HepG2 (cell line): ENCODE results near the gene DHX58. TPM values are rescaled to one million over a fixed set of nuclear protein-coding genes. Genes with fewer than 3 reads are reported as not detected.
A peak's percentile ranks its signal among the peaks of the same experiment; 100 is the strongest.

Experiments
- ATAC-seq: fragments of 200-7000 bp; cut with Tn5 transposase; 3 replicates; pipeline ENCODE4 v1.9.1; 2020; ENCODE audit warnings: mild to moderate bottlenecking, moderate library complexity
- BruUV-seq: library from RNA; stranded (reverse); fragments of 400-500 nt; replicated peaks from 2 replicates; lab custom pipeline; 2021; lab: Mats Ljungman, UMichigan
- CTCF ChIA-PET: fragments of 300-600 bp; formaldehyde crosslinking; extraction: SDS; loops from one replicate; lab custom pipeline; 2021; ENCODE audit warnings: low total read pairs, inconsistent platforms, low intra/inter-chr PET ratio; lab: Yijun Ruan, JAX
- POLR2A ChIA-PET: fragments of 350-600 bp; sonication (Branson Sonifier 250); formaldehyde crosslinking; loops from one replicate; lab custom pipeline; 2020; ENCODE audit warnings: antibody characterized with exemption, inconsistent platforms; lab: Yijun Ruan, JAX
- DNase-seq: peaks from one replicate; pipeline ENCODE4 v3.0.0-alpha.2; 2015; ENCODE audit warnings: low spot score
- FAIRE-seq: peaks from 3 replicates; lab custom pipeline; 2011; peaks lifted over from hg19 to GRCh38; lab: Jason Lieb, UNC
- H2AFZ ChIP-seq: one replicate; pipeline ENCODE4 v1.6.1; 2011; ENCODE audit warnings: low read length, inconsistent platforms
- H3K27ac ChIP-seq: fragments of 300-600 bp; 3 replicates; pipeline ENCODE4 v1.8.0; 2011; ENCODE audit warnings: mixed run types, mild to moderate bottlenecking, mixed read lengths, low read length, inconsistent platforms; ENCODE audit not compliant: insufficient read depth; ENCODE audit errors: extremely low read length
- H3K27me3 ChIP-seq, 2 experiments: fragments of 200-600 bp in 1 of 2; 2 replicates in 1 of 2; 3 replicates in 1 of 2; pipeline versions ENCODE4 v1.6.0 to v1.8.0; 2011; ENCODE audit warnings: low read length in 2 of 2, mild to moderate bottlenecking in 2 of 2, moderate library complexity in 2 of 2, inconsistent platforms in 1 of 2; ENCODE audit not compliant: insufficient read depth in 2 of 2, control insufficient read depth in 1 of 2
- H3K36me3 ChIP-seq, 2 experiments: fragments of 200-600 bp in 1 of 2; replicated peaks in 1 of 2; 2 replicates in 1 of 2; 3 replicates in 1 of 2; pipeline versions ENCODE4 v1.5.1 to v1.8.0; 2011; ENCODE audit warnings: low read length in 2 of 2, inconsistent platforms in 1 of 2; ENCODE audit not compliant: insufficient read depth in 2 of 2, control insufficient read depth in 1 of 2
- H3K4me1 ChIP-seq: 2 replicates; pipeline ENCODE4 v1.5.1; 2012; ENCODE audit warnings: low read length, inconsistent platforms; ENCODE audit not compliant: insufficient read depth
- H3K4me2 ChIP-seq: 2 replicates; pipeline ENCODE4 v1.6.0; 2011; ENCODE audit warnings: low read depth, low read length, inconsistent platforms
- H3K4me3 ChIP-seq, 3 experiments: fragments of 200-600 bp in 1 of 3; sonication (generic), shearing (Covaris generic) in 1 of 3; replicated peaks in 1 of 3; 2 replicates each; pipeline ENCODE4 v1.5.1; 2011 to 2016; ENCODE audit warnings: low read length in 3 of 3, inconsistent platforms in 2 of 3, low read depth in 2 of 3, mild to moderate bottlenecking in 2 of 3, control low read depth in 1 of 3, mixed read lengths in 1 of 3; ENCODE audit not compliant: insufficient read depth in 1 of 3
- H3K79me2 ChIP-seq: one replicate; pipeline ENCODE4 v1.6.1; 2011; ENCODE audit warnings: low read length, inconsistent platforms; ENCODE audit not compliant: insufficient read depth
- H3K9ac ChIP-seq: 2 replicates; pipeline ENCODE4 v1.6.0; 2011; ENCODE audit warnings: mild to moderate bottlenecking, low read depth, low read length, inconsistent platforms; ENCODE audit not compliant: insufficient read depth
- H3K9me3 ChIP-seq: 2 replicates; pipeline ENCODE4 v1.5.1; 2012; ENCODE audit warnings: mild to moderate bottlenecking, low read length
- H4K20me1 ChIP-seq: 2 replicates; pipeline ENCODE4 v1.6.0; 2011; ENCODE audit warnings: inconsistent platforms, mild to moderate bottlenecking, low read length, moderate library complexity; ENCODE audit not compliant: insufficient read depth
- AHDC1 ChIP-seq: sonication (generic); formaldehyde crosslinking; IDR thresholded peaks from 2 replicates; pipeline ENCODE4 v1.5.1; 2020; ENCODE audit warnings: mild to moderate bottlenecking, missing genetic modification reagents, borderline replicate concordance
- HDAC2 ChIP-seq: sonication (generic); formaldehyde crosslinking; IDR thresholded peaks from 2 replicates; pipeline ENCODE4 v1.4.0; 2020; ENCODE audit warnings: missing genetic modification reagents
- NFE2L1 ChIP-seq: sonication (generic); formaldehyde crosslinking; IDR thresholded peaks from 2 replicates; pipeline ENCODE4 v1.4.0; 2020; ENCODE audit warnings: missing genetic modification reagents, mild to moderate bottlenecking, borderline replicate concordance
- PHF20 ChIP-seq: sonication (generic); formaldehyde crosslinking; IDR thresholded peaks from 2 replicates; pipeline ENCODE4 v1.5.0; 2020; ENCODE audit warnings: mild to moderate bottlenecking, missing genetic modification reagents
- ZBTB40 ChIP-seq, 2 experiments: fragments of 450-650 bp in 1 of 2; sonication (generic) in 1 of 2; formaldehyde crosslinking in 1 of 2; IDR thresholded peaks; 2 replicates each; pipeline versions ENCODE4 v1.6.1 to v1.8.0; 2016 to 2022; ENCODE audit warnings: antibody characterized with exemption in 1 of 2, mild to moderate bottlenecking in 1 of 2, missing genetic modification reagents in 1 of 2
- WGBS: methylation state at CpG from one replicate; pipeline ENCODE4 v1.1.6; 2017; ENCODE audit warnings: low lambda C conversion rate; 5-methylcytosine and 5-hydroxymethylcytosine counted together
- in situ Hi-C: cut with HindIII; loops from 2 replicates; pipeline ENCODE4 v1.10.0; 2017; ENCODE audit warnings: low pct_unique_long_range_greater_than_20kb; ENCODE audit not compliant: extremely low pct_ligation_motif_present
- intact Hi-C: fragments of 100-400 bp; cut with micrococcal nuclease; formaldehyde crosslinking; loops from one replicate; pipeline ENCODE4 v1.10.0; 2022; ENCODE audit not compliant: unreplicated experiment
- polyA plus RNA-seq, 8 experiments: library from polyadenylated mRNA; depleted of rRNA in 3 of 8; stranded (reverse) in 7 of 8; unstranded in 1 of 8; fragments of >200 nt; fragmentation: Illumina TruSeq in 4 of 8; extraction: Trizol in 4 of 8; gene quantifications; 2 replicates each; pipeline versions ENCODE4 v1.2.1 to v1.2.3, GENCODE V29; 2011 to 2016; ENCODE audit warnings: low read depth in 4 of 8, missing spikeins in 1 of 8, mixed read lengths in 1 of 8; ENCODE audit not compliant: insufficient read depth in 1 of 8
- total RNA-seq, 5 experiments: library from RNA; depleted of rRNA; stranded (reverse); fragments of >200 nt; fragmentation: Illumina TruSeq; extraction: Trizol; gene quantifications; 2 replicates each; pipeline ENCODE4 v1.2.3, GENCODE V29; 2016; ENCODE audit warnings: low read depth in 1 of 5

Gene DHX58
- total and polyA plus RNA-seq, 2 of the 13 experiments (the other 11 are each of a cell fraction or from before 2014, with no cell fraction given), result 6.7 to 7.8 TPM

DNA sequence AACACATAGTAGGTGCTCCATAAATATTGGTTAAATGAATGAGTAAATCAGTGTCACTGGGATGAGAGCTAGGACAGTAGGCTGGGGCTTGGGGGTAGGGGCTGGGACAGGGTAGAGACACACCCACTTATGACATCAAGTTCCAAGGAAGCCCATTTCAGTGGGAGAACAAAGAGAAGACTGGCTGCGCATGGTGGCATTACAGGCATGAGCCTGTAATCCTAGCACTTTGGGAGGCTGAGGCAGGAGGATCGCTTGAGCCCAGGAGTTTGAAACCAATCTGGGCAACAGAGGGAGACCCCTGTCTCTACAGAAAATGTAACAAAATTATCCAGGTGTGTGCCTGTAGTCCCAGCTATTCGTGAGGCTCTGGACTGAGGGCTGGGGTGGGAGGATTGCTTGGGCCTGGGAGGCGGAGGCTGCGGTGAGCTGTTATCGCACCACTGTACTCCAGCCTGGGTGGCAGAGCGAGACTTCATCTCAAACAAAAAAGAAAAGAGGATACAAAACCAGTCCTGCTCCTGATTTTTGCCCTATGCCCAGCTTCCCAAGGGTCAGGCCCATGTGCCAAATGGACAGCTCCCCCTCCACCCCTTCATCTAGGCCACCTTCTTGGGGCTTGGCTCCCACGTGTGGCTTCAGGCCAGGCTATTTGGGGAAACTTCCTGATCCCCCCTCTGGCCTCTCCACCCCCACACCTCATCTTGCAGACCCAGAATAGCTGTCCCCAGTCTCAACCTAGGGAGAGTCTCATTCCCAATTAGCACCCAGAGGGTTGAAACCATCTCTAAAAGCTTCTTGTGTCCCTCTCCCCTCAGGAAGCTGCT is 21.3 kb downstream of the DHX58 start (continued):
- TF ChIP-seq AHDC1 (CRISPR knock-in tag) (no peak), HDAC2 (CRISPR knock-in tag) (no peak)

GRCh38 chr17:42088736-42089135 is 23.8 kb downstream of the DHX58 start:
- no peak overlapping the region for H2AFZ ChIP-seq
- no TSS peak for BruUV-seq
- ATAC-seq (peak; percentile 10), DNase-seq (no peak), FAIRE-seq (no peak)
- no peaks in the 10 kb centered on the region for H3K79me2 ChIP-seq
- in situ Hi-C loops, result no loop called here
- H3K27me3 ChIP-seq, result 0 out of 5 replicates have a peak, but pooled peaks cover 0 to 3% of the 10 kb centered on the region in 2 experiments
- 65% methylated on average over 7 of the region's 8 CpGs for WGBS
- H3K9me3 ChIP-seq, result no peaks in the 10 kb centered on the region
- H3K4me3 ChIP-seq, result peak overlapping the region in 1 of 3 experiments; percentile 51; a peak in 2 of 6 replicates
- ChIA-PET CTCF (no interaction called here), POLR2A (interaction anchor here (0.8 kb wide), 1 partner anchor 71 kb away, joined by 3 read pairs; the partner anchor contains the start of gene DNAJC7)
- H3K4me1 ChIP-seq, result peaks cover 60% of the 10 kb centered on the region
- peak overlapping the region; percentile 69 for H3K4me2 ChIP-seq
- peak overlapping the region; percentile 32 for H3K9ac ChIP-seq
- no peak overlapping the region for H3K27ac ChIP-seq
- H3K36me3 ChIP-seq, result no peaks in the 10 kb centered on the region
- intact Hi-C loops, result no loop called here
- no peaks in the 10 kb centered on the region for H4K20me1 ChIP-seq
- TF ChIP-seq NFE2L1 (CRISPR knock-in tag) (peak; percentile 12; the same call in 1 of the 2 replicates), PHF20 (0 out of 2 replicates have a peak, but pooled peaks have one; percentile 9), ZBTB40 (IDR thresholded peaks at IDR 0.05) (no peak), ZBTB40 (CRISPR knock-in tag; IDR thresholded peaks at IDR 0.05) (no peak)
